HG03575 (cell line): ENCODE data around the gene PNISR.
"Not testable (repeated sequence)": the region's sequence is repeated elsewhere in the genome, so short reads cannot be mapped to it uniquely, and the experiment has no call there.

ENCODE experiments used
- ATAC-seq: cut with Tn5 transposase; IDR thresholded peaks from one replicate; pipeline ENCODE4 v1.9.1; 2021; ENCODE audit not compliant: unreplicated experiment, insufficient number of reproducible peaks, low FRiP score; ENCODE audit errors: extremely low read depth

PNISR gene

GRCh38 chr6:99424761-99425646 is at the start of gene PNISR:
PNISR (minus strand) TSS chr6:99425308; CDS start chr6:99414659, 10,649 bp downstream.
- peak; percentile 78 for ATAC-seq

GRCh38 chr6:99473730-99474129 is 48.6 kb upstream of the PNISR start:
- no peak for ATAC-seq

GRCh38 chr6:99471638-99472037 is 46.5 kb upstream of the PNISR start:
- ATAC-seq, result no peak

GRCh38 chr6:99467509-99468106 is 42.5 kb upstream of the PNISR start:
- no peak for ATAC-seq

- ATAC-seq, result not testable (repeated sequence)
Observed at GRCh38 chr6:99459133-99459532, 34.0 kb upstream of the PNISR start.

GRCh38 chr6:99458319-99458718 is 33.2 kb upstream of the PNISR start:
- ATAC-seq, result no peak

GRCh38 chr6:99446076-99446475 is 21.0 kb upstream of the PNISR start:
- ATAC-seq, result no peak

- ATAC-seq, result peak; percentile 75
Observed at GRCh38 chr6:99434702-99435530, 9.8 kb upstream of the PNISR start.

GRCh38 chr6:99432877-99433276 is 7.8 kb upstream of the PNISR start:
- no peak for ATAC-seq

- no peak for ATAC-seq
Observed at GRCh38 chr6:99431901-99432300, 6.8 kb upstream of the PNISR start.

GRCh38 chr6:99427988-99428387 is 2.9 kb upstream of the PNISR start:
- ATAC-seq, result no peak

GRCh38 chr6:99426451-99426757 is 1.3 kb upstream of the PNISR start:
- no peak for ATAC-seq

- ATAC-seq, result peak; percentile 30
Observed at GRCh38 chr6:99425647-99426450, 741 bp upstream of the PNISR start.

GRCh38 chr6:99424022-99424421 is 1.1 kb downstream of the PNISR start:
- ATAC-seq, result no peak

- ATAC-seq, result no peak
Observed at GRCh38 chr6:99422912-99423311, 2.2 kb downstream of the PNISR start.

- peak; percentile 62 for ATAC-seq
Observed at GRCh38 chr6:99416892-99417767, 8.0 kb downstream of the PNISR start.

- ATAC-seq, result no peak
Observed at GRCh38 chr6:99416226-99416625, 8.9 kb downstream of the PNISR start.

GRCh38 chr6:99415446-99415845 is 9.7 kb downstream of the PNISR start:
- ATAC-seq, result no peak
